ENCODE data around the gene NFASC.

- TF ChIP-seq PHB2 (IDR thresholded peaks at IDR 0.05; ENCODE audit: low read depth) (no peak), TBP (optimal IDR thresholded peaks at IDR 0.05; ENCODE audit: low read depth, low read length) (no peak), REST (IDR thresholded peaks at IDR 0.05; ENCODE audit: borderline replicate concordance) (no peak), REST (CRISPR knock-in tag; IDR thresholded peaks at IDR 0.05; ENCODE audit: low read depth) (no peak), BACH1 (tag; IDR thresholded peaks at IDR 0.05) (no peak), KLF1 (tag; IDR thresholded peaks at IDR 0.05) (no peak)
Observed at GRCh38 chr1:204976646-204977045, 106.0 kb downstream of the NFASC start.

Data from K562 (cell line).